WI38 (cell line): ENCODE measurements around the gene ENO2.

ENCODE experiments used
- H3K4me3 ChIP-seq: 2 replicates; pipeline ENCODE4 v1.5.1; 2011; ENCODE audit warnings: low read depth, mild to moderate bottlenecking, control low read depth, low read length
- TF ChIP-seq, protein P1 (sequence below): IDR thresholded peaks from 2 replicates; pipeline ENCODE4 v1.5.1; 2012; ENCODE audit warnings: low read depth, mild to moderate bottlenecking, control low read depth, low read length

Gene ENO2

DNA sequence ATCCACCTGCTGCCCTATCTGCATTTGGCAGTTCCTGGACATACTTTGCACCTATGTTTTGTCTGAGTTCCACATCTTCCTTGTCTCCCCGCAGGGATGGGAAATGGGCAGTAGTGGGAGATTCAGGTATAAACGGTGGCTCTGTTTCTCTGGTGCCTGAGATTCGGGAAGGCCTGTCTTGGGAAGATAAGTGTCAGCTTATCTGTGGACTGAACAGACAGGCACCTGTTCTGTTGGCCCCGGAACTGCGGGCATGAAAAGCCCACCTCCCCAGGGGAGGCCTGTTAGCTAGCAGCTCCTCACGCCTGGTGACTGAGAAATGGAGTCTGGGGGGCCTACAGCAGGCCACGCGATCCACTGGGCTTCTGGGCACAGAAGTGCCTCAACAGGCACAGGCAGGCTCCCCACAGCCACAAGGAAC lies 50.2 kb downstream of the ENO2 start:
- TF ChIP-seq, protein P1, sequence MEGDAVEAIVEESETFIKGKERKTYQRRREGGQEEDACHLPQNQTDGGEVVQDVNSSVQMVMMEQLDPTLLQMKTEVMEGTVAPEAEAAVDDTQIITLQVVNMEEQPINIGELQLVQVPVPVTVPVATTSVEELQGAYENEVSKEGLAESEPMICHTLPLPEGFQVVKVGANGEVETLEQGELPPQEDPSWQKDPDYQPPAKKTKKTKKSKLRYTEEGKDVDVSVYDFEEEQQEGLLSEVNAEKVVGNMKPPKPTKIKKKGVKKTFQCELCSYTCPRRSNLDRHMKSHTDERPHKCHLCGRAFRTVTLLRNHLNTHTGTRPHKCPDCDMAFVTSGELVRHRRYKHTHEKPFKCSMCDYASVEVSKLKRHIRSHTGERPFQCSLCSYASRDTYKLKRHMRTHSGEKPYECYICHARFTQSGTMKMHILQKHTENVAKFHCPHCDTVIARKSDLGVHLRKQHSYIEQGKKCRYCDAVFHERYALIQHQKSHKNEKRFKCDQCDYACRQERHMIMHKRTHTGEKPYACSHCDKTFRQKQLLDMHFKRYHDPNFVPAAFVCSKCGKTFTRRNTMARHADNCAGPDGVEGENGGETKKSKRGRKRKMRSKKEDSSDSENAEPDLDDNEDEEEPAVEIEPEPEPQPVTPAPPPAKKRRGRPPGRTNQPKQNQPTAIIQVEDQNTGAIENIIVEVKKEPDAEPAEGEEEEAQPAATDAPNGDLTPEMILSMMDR = no peak
- no peak overlapping the region for H3K4me3 ChIP-seq

GRCh38 chr12:6965026-6965661 lies 50.8 kb downstream of the ENO2 start:
- TF ChIP-seq, protein P1 = peak; percentile 79

GRCh38 chr12:6965714-6966113 lies 51.3 kb downstream of the ENO2 start:
- H3K4me3 ChIP-seq = no peak overlapping the region
- TF ChIP-seq, protein P1 = no peak

More at GRCh38 chr12:6965026-6965661, 50.8 kb downstream of the ENO2 start:
- H3K4me3 ChIP-seq = no peak overlapping the region

GRCh38 chr12:6966351-6966750 lies 52.0 kb downstream of the ENO2 start:
- no peak overlapping the region for H3K4me3 ChIP-seq
- TF ChIP-seq, protein P1 = no peak

GRCh38 chr12:6967651-6968100 lies 53.3 kb downstream of the ENO2 start:
- TF ChIP-seq, protein P1 = no peak
- H3K4me3 ChIP-seq = no peak overlapping the region

DNA sequence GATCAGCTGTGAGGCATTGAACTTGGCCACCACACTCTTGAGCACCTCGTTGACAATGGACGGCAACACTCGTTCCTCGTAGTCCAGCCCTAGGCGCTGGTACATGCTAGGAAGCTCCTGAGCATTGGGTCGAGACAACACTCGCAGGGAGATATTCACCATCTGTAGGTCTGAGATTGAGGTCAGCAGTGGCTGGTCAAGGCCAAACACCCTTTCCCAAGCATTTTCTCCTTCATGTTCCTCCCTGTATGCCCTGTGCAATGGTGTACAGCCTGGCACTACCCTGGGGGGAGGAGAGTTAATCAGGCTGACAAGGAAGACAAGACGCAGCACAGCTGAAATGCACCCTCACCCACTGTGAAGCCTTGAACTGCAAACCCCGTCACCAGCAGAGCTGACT lies 54.0 kb downstream of the ENO2 start:
- H3K4me3 ChIP-seq = no peak overlapping the region
- TF ChIP-seq, protein P1 = no peak

DNA sequence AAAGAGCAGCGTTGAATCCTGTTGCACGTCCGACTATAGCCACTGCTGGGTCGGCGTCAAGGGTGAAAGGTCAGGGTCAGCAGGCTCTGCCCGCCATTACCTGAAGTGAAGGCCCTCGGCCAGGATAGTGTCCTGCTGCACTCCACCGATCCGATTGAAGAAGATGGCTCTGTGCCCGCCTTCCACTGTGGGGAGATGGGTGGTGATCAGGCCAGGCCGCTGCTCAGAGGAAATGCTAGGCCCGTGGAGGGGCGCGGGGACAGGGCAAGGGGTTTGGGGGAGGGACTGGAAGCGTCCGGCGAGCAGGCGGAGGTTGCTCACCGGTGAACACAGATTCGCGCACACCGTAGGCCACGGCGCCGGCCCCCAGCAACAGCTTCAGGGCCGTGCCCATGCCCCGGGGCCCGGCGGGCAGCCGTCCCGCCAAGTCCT lies 55.7 kb downstream of the ENO2 start:
- peak overlapping the region; percentile 95 for H3K4me3 ChIP-seq
- TF ChIP-seq, protein P1 = no peak
